Spleen (tissue), 7 donors: ENCODE results near the gene RGS14.
A peak's percentile ranks its signal among the peaks of the same experiment; 100 is the strongest.

Experiments used
- CTCF ChIP-seq, 11 experiments: fragments of 200-600 bp in 7 of 11; fragments of 450-650 bp in 4 of 11; sonication (generic) in 4 of 11; IDR thresholded peaks in 8 of 11; conservative IDR thresholded peaks in 3 of 11; 1 replicate in 7 of 11; 2 replicates in 4 of 11; pipeline versions ENCODE4 v1.4.0 to v1.8.0; 2016 to 2021; ENCODE audit warnings: antibody characterized with exemption in 11 of 11, inconsistent platforms in 4 of 11, mild to moderate bottlenecking in 1 of 11
- POLR2A ChIP-seq, 3 donors: fragments of 450-650 bp; IDR thresholded peaks; one replicate each; pipeline ENCODE4 v1.5.1; 2017; ENCODE audit warnings: antibody characterized with exemption in 3 of 3, mild to moderate bottlenecking in 1 of 3
- POLR2AphosphoS5 ChIP-seq, 3 donors: sonication (generic); formaldehyde crosslinking; IDR thresholded peaks; one replicate each; pipeline ENCODE4 v1.5.1; 2017; ENCODE audit warnings: antibody characterized with exemption in 3 of 3
- donor health status: DM: no; HTN: no; CAD: no; lungs with moderate emphysema.
- donor health status: DM: no; HTN: no; CAD: no.
- donor health status: DM: no; HTN: no; CAD: no.

GRCh38 chr5:177370488-177371119 lies 12.9 kb downstream of the RGS14 start:
- TF ChIP-seq CTCF (IDR thresholded peaks at IDR 0.05 in 8 of 11, conservative IDR thresholded peaks at IDR 0.05 in 3 of 11) (peak in 10 of 11 experiments; percentile 9 to 79 (median 50)), POLR2A (IDR thresholded peaks at IDR 0.05) (no peak), POLR2AphosphoS5 (IDR thresholded peaks at IDR 0.05) (peak; percentile 51 to 79 (median 71))
